MG63 (cell line): Measurements from ENCODE around the gene ATP6AP1. TPM values are rescaled to one million over a fixed set of nuclear protein-coding genes. Genes with fewer than 3 reads are reported as not detected.

ENCODE experiments used
- DNase-seq: peaks from one replicate; pipeline ENCODE4 v3.0.0-alpha.2; 2020
- H3K27me3 ChIP-seq: fragments of 250-450 bp; sonication (Bioruptor Pico); 2 replicates; pipeline ENCODE4 v1.5.1; 2020; ENCODE audit warnings: mild to moderate bottlenecking, moderate library complexity
- H3K36me3 ChIP-seq: fragments of 250-450 bp; sonication (Bioruptor Pico); 2 replicates; pipeline ENCODE4 v1.5.1; 2020; ENCODE audit warnings: mild to moderate bottlenecking, moderate library complexity
- H3K4me3 ChIP-seq: fragments of 250-450 bp; sonication (Bioruptor Pico); 2 replicates; pipeline ENCODE4 v1.5.1; 2020; ENCODE audit warnings: mild to moderate bottlenecking, moderate library complexity
- H3K9me3 ChIP-seq: fragments of 250-450 bp; sonication (Bioruptor Pico); 2 replicates; pipeline ENCODE4 v1.5.1; 2020; ENCODE audit warnings: mild to moderate bottlenecking, moderate library complexity
- total RNA-seq: library from RNA; depleted of rRNA; stranded (reverse); fragments of >200 nt; shearing (Covaris generic); gene quantifications from 2 replicates; pipeline ENCODE4 v1.2.3, GENCODE V29; 2014; ENCODE audit warnings: low replicate concordance

ATP6AP1 gene
- total RNA-seq, 1 experiment from 2014 or later, result 53.2 TPM

DNA sequence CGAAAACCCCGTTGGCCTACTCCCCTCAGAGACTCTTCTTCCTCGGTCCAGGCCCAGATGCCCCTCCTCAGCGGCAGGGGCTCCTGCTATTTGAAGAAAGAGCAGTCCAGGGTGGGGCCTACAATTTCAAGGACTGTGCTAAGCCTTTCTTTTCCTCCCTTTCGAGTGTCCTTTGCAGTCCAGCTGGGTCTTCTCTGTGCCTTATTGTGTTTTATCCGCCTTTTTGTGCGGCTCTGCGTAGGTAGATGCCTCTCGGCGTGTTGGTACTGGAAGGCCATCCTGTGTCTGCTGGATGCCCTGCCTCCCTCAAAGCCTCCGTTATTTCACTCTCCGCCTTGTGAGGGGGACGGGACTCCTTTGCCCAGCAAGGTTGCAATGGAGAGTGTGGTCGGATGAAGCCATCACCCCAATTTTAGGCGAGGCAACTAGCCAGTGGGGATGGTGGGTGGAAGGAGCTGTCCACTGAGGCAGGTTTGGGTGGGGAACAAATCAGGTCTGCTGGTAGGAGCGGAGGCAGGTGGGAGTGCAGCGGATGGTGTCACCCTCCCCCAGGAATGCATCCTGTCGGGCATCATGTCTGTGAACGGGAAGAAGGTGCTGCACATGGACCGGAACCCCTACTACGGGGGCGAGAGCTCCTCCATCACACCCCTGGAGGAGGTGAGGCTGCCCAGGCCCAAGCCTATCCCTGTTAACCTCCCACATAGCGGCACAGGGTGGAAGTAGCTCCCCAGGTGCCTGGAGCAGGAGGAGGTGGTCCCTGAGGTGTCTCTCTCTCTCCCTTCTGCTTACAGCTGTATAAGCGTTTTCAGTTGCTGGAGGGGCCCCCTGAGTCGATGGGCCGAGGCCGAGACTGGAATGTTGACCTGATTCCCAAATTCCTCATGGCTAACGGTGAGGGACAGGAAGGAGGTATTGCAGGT is 9.8 kb downstream of the ATP6AP1 start:
- no peak for DNase-seq
- Histone ChIP-seq H3K27me3 (no peaks in the 10 kb centered on the region), H3K4me3 (peak overlapping the region; percentile 62), H3K9me3 (no peaks in the 10 kb centered on the region), H3K36me3 (peaks cover 7% of the 10 kb centered on the region)

DNA sequence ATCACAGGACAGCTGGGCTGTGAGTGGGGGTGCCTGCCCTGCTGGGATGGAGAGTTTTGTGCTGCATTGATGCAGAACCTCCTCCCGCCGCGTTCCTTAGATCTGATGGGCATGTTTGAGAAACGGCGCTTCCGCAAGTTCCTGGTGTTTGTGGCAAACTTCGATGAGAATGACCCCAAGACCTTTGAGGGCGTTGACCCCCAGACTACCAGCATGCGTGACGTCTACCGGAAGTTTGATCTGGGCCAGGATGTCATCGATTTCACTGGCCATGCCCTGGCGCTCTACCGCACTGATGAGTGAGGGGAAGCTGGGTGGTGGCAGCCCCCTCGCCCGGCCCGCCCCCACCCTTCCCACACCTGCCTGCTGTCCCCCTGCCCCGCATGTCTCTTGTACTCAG is 11.4 kb downstream of the ATP6AP1 start:
- no peak for DNase-seq
- no peaks in the 10 kb centered on the region for H3K27me3 ChIP-seq
- no peak overlapping the region for H3K4me3 ChIP-seq
- H3K9me3 ChIP-seq, result no peaks in the 10 kb centered on the region
- peaks cover 7% of the 10 kb centered on the region for H3K36me3 ChIP-seq

DNA sequence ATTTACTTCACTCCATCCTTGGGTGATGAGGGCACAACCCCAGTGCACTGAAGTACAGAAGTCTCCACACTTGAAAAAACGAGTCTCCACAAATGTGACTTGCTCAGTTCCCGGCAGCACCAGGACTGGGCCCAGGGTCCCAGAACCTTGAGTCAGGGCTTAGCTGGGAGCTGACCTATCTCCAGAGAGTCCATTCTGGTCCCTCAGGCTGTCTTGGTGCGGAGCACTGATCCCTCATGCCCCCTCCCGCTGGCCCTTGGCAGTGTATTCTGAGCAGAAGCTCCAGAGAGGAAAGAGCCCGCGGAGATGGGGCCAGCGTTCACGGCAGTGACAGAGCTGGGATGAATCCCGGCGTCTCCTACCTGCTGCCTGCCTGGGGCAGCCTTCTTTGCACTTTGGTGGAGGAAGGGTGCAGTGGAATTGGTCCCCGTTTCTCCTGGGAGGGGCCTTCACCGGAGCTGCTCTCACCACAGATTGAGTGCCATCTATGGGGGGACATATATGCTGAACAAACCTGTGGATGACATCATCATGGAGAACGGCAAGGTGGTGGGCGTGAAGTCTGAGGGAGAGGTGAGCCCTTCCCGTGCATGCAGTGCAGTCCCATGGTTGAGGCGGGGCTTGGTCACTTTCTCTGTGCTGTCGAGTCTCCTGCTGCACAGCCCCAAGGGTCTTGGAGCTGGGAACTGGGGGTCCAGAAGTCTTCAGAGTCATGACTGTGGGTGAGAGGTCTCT is 12.3 kb downstream of the ATP6AP1 start:
- peaks cover 7% of the 10 kb centered on the region for H3K36me3 ChIP-seq

DNA sequence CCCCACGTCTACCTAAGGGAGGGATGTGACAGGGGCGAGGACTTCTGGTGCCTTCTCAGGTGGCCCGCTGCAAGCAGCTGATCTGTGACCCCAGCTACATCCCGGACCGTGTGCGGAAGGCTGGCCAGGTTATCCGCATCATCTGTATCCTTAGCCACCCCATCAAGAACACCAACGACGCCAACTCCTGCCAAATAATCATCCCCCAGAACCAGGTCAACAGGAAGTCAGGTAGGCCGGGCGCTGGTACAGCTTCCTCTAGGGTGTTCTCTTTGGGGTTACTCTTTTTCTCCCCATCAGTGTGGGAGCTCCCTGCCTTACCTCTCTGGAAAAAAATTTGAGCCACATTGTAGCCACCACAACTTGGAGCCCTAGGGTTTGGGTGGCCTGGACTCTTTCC is 13.1 kb downstream of the ATP6AP1 start:
- DNase-seq, result no peak
- Histone ChIP-seq H3K27me3 (no peaks in the 10 kb centered on the region), H3K36me3 (peaks cover 7% of the 10 kb centered on the region), H3K4me3 (no peak overlapping the region), H3K9me3 (no peaks in the 10 kb centered on the region)

More for the DNA sequence above, 12.3 kb downstream of the ATP6AP1 start:
- DNase-seq, result no peak
- Histone ChIP-seq H3K27me3 (no peaks in the 10 kb centered on the region), H3K4me3 (no peak overlapping the region), H3K9me3 (no peaks in the 10 kb centered on the region)

DNA sequence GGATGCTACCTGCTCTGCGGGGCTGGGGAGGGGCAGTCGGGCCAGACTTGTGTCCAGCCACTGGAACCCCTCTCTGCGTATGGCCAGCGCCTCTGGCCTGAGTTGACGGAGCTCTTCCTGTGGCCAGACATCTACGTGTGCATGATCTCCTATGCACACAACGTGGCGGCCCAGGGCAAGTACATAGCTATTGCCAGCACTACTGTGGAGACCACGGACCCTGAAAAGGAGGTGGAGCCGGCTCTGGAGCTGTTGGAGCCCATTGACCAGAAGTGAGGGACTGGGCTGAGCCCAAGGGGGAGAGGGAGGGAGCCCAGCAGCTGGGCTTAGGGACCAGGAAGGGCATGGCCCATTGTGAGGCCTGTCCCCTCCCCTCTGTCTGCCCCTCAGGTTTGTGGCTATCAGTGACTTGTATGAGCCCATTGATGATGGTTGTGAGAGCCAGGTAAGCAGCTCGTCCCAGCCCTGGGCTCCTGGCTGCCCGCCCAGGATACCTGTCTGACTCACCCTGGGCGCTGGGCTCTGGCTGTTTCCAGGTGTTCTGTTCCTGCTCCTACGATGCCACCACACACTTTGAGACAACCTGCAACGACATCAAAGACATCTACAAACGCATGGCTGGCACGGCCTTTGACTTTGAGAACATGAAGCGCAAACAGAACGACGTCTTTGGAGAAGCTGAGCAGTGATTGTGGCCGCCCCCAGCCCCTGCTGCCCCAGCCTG is 13.7 kb downstream of the ATP6AP1 start:
- Histone ChIP-seq H3K36me3 (peaks cover 7% of the 10 kb centered on the region), H3K27me3 (no peaks in the 10 kb centered on the region), H3K9me3 (no peaks in the 10 kb centered on the region), H3K4me3 (no peak overlapping the region)
- DNase-seq, result no peak

DNA sequence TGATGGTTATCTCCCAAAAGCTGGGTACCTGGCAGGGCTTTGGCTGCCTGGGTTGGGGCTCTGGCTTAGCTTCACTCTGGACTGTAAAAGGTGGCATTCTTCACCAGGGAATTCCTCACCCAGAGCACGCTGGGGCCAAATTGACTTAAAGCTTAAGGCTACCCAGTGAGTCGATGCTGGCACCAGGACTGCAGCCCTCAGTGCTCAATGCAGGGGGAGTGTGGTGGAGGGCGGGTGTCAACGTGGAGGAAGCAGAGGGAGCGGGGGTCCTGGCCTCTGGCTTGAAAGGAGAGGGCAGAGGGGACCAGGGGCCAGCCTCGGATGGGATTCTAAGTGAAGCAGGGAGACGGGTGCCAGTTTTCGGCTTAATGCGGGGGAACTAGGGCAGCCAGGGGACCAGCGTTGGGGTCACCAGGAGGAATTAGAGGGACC is 15.0 kb downstream of the ATP6AP1 start:
- DNase-seq, result peak; percentile 23
- peak overlapping the region; percentile 38 for H3K4me3 ChIP-seq
- no peaks in the 10 kb centered on the region for H3K9me3 ChIP-seq
- H3K36me3 ChIP-seq, result peaks cover 7% of the 10 kb centered on the region
- no peaks in the 10 kb centered on the region for H3K27me3 ChIP-seq

DNA sequence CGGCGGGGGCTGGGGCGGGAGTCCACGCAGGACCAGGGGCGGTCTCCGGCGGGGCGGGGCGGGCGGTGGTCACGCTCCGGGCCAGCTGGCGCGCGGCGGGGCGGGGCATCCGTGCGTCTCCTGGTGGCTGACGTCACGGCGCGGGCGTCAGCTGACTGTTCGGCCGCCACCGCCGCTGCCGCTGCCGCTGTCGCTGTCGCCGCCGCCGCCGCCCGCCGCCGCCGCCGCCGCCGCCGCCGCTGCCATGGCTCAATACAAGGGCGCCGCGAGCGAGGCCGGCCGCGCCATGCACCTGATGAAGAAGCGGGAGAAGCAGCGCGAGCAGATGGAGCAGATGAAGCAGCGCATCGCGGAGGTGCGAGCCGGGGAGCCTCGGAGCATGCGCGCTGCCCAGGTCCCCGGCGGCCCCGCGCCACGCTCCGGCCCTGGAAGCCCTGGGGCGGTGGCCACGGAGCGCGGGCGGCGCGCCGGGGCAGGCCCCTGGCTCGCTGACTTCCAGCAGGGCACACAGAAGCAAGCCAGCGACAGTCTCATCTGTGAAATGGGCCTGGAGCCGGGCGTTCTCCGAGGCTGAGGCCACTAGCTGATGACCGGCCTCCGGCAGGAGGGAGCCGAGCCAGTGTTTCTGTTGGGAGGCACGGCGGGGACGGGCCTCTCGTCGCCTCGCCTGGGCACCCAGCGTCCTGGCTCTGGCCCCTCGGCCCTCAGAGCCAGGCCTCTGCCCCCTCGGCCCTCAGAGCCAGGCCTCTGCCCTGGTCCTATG is 15.7 kb downstream of the ATP6AP1 start, which contains the start of gene FAM50A:
FAM50A (plus strand) TSS at position 150 of the 763 bp plus-strand sequence; CDS start at position 245, 95 bp downstream.
- Histone ChIP-seq H3K36me3 (peaks cover 1% of the 10 kb centered on the region), H3K4me3 (peak within 1 kb of the TSS; percentile 41), H3K27me3 (no peaks in the 10 kb centered on the region), H3K9me3 (no peaks in the 10 kb centered on the region)
- DNase-seq, result peak; percentile 65

DNA sequence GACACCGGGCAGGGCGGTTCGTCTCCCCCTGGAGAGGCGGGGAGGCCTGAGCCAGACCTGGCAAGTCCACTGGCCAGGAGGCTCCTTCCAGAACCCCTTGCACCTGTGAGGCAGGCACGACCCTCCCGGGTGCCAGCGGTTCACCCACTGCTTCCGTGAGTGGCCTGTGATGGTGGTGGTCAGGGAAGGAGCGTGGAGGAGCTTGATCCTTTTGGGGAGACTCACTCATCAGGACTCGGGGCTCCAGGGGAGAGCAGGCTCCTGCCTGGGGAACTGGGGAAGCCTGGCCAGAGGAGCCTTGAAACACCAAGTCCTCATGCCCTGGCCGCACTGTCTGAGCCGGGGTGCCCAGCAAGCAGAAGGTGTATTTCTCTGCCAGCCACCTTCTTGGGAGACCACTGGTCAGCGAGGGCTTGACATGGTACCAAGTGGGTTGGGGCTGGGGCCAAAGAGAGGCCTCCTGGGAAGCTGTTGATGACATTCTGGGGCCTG is 16.3 kb downstream of the ATP6AP1 start:
- H3K27me3 ChIP-seq, result no peaks in the 10 kb centered on the region
- H3K9me3 ChIP-seq, result no peaks in the 10 kb centered on the region
- no peak for DNase-seq
- no peaks in the 10 kb centered on the region; the same call in 1 of the 2 replicates for H3K36me3 ChIP-seq
- peak overlapping the region; percentile 41 for H3K4me3 ChIP-seq

DNA sequence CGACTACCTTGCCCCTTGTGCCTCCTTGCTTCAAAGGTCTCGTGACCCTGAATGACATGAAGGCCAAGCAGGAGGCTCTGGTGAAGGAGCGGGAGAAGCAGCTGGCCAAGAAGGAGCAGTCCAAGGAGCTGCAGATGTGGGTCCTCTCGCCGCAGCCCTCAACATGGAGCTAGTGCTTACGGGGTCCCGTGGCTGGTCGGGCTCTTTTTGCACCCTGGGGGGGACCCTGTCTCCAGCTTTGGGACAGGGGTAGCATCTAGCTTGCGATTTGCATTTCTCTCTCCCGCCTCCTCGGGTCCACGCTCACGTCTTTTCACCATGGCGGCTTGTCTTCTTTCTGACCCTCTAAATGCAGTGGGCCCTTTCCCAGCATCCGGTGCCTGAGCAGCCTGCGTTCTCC is 17.3 kb downstream of the ATP6AP1 start:
- no peak for DNase-seq
- H3K27me3 ChIP-seq, result no peaks in the 10 kb centered on the region
- H3K9me3 ChIP-seq, result no peaks in the 10 kb centered on the region
- H3K4me3 ChIP-seq, result no peak overlapping the region
- H3K36me3 ChIP-seq, result no peaks in the 10 kb centered on the region

DNA sequence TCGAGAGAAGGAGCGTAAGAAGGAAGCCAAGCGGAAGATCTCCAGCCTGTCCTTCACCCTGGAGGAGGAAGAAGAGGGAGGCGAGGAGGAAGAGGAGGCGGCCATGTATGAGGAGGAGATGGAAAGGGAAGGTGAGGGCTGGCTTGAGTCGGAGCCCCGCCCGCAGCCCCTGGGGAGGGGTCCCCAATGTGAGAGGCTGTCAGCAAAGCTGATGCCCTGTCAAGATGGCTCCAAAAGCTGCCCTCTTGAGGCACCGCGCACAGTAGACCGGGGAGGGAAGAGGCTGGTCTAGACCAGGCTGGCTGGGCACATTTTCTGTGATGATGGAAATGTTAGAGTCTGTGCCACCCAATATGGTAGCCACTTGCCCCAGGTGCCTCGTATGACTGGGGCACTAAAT is 18.0 kb downstream of the ATP6AP1 start:
- H3K9me3 ChIP-seq, result no peaks in the 10 kb centered on the region
- no peaks in the 10 kb centered on the region for H3K27me3 ChIP-seq
- no peaks in the 10 kb centered on the region for H3K36me3 ChIP-seq
- H3K4me3 ChIP-seq, result no peak overlapping the region
- DNase-seq, result no peak

DNA sequence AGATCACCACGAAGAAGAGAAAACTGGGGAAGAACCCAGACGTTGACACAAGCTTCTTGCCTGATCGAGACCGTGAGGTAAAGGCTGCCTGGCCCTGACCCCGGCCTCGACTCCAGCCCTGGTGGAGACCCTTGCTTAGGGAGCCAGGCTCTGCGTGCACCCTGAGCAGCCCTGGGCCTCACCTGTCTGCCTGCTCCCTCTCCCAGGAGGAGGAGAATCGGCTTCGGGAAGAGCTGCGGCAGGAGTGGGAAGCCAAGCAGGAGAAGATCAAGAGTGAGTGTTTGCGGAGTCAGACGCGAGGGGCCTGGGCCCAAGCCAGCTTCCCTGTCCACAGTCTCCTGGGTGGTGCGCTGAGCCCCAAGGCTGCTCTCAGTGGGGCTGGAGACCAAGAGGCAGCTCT is 20.0 kb downstream of the ATP6AP1 start:
- H3K9me3 ChIP-seq, result no peaks in the 10 kb centered on the region
- DNase-seq, result no peak
- H3K36me3 ChIP-seq, result no peaks in the 10 kb centered on the region

DNA sequence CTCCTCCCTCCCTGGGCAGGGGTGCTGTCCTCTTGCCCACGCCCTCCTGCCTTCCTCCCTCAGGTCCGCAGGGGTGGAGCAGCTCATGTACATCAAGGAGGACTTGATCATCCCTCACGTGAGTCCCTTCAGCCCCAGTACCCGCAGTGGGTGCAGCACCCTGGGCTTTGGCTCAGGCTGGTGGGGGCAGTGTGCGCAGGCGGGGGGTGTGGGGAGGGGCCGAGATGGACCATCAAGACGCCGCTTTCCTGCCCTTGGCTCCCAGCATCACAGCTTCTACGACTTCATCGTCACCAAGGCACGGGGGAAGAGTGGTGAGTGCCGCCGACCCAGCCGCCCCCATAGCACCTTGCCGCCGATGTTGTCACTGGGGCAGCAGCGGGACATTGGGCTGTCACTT is 21.1 kb downstream of the ATP6AP1 start:
- Histone ChIP-seq H3K36me3 (no peaks in the 10 kb centered on the region), H3K9me3 (no peaks in the 10 kb centered on the region), H3K4me3 (no peak overlapping the region), H3K27me3 (no peaks in the 10 kb centered on the region)
- no peak for DNase-seq

More for the DNA sequence above, 20.0 kb downstream of the ATP6AP1 start:
- H3K4me3 ChIP-seq, result no peak overlapping the region
- H3K27me3 ChIP-seq, result no peaks in the 10 kb centered on the region

DNA sequence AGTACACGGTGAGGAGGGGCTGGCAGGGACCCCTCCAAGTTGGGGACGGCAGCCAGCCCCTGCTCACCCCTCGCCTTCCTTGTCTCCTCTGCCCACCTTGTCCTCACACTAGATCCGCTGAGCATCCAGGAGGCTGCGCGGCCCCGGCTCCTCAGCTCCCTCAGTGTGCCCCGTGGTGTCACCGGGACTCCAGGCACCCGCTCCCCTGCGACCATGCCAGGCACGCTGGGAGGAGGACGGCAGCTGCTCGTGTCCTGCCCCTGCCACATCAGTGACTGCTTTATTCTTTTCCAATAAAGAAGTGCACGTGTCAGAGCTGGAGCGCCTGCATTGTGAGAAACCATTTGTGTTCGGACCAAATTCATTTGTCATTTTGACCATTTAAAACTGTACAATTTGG is 21.8 kb downstream of the ATP6AP1 start:
- DNase-seq, result no peak
- Histone ChIP-seq H3K36me3 (no peaks in the 10 kb centered on the region), H3K4me3 (no peak overlapping the region), H3K9me3 (no peaks in the 10 kb centered on the region), H3K27me3 (no peaks in the 10 kb centered on the region)

DNA sequence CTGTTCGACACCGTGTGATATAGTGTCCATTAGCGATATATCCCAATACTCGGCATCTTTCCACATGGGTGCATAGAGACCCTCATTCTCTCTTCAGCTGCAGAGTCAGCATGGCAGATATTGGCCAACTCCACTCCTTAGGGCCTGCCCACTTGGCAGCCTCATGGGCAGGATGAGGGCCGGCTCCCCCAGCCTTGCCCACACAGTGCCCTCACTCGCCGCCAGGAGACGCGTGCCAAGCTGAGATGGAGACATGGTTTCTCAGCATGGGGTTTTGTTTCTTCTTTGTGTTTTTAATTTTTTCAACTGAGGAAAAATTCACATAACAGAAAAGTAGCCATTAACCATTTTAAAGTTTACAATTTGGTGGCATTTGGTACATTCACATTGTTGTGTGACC is 24.3 kb downstream of the ATP6AP1 start:
- H3K36me3 ChIP-seq, result no peaks in the 10 kb centered on the region
- no peaks in the 10 kb centered on the region for H3K9me3 ChIP-seq
- no peak for DNase-seq
- H3K4me3 ChIP-seq, result no peak overlapping the region
- no peaks in the 10 kb centered on the region for H3K27me3 ChIP-seq

DNA sequence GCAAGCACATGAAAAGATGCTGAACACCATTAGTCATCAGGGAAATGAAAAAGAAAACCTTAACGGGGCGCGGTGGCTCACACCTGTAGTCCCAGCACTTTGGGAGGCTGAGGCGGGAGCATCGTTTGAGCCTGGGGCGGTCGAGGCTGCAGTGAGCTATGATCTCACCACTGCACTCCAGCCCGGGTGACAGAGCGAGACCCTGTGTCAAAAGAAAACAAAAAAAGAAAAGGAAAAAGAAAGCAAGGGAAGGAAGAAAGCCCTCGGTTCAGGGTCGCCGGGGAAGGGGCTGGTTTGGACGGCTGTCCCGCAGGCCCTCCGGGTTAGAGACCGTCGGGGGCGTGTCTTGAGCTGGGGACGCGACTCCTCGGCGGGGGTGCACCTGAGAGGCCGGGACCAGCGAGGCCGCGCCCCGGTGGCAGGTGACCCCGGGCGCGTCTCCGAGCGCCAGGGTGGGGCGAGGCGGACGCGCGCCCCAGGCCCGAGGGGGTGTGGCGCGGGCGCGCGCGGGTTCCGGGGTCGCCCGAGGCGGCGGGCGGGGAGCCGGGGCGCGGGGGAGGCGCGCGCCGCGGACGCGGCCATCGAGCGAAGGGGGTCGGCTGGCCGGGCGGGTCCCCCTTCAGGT is 29.1 kb downstream of the ATP6AP1 start:
- H3K27me3 ChIP-seq, result no peaks in the 10 kb centered on the region
- peak overlapping the region; percentile 46 for H3K4me3 ChIP-seq
- H3K9me3 ChIP-seq, result no peaks in the 10 kb centered on the region
- no peaks in the 10 kb centered on the region for H3K36me3 ChIP-seq
- DNase-seq, result peak; percentile 18
